Spleen (tissue), 7 donors: ENCODE measurements around the gene UTS2R.

Experiments used
- CTCF ChIP-seq, 11 experiments: fragments of 200-600 bp in 7 of 11; fragments of 450-650 bp in 4 of 11; sonication (generic) in 4 of 11; IDR thresholded peaks in 8 of 11; conservative IDR thresholded peaks in 3 of 11; 1 replicate in 7 of 11; 2 replicates in 4 of 11; pipeline versions ENCODE4 v1.4.0 to v1.8.0; 2016 to 2021; ENCODE audit warnings: antibody characterized with exemption in 11 of 11, inconsistent platforms in 4 of 11, mild to moderate bottlenecking in 1 of 11
- POLR2AphosphoS5 ChIP-seq, 3 donors: sonication (generic); formaldehyde crosslinking; IDR thresholded peaks; one replicate each; pipeline ENCODE4 v1.5.1; 2017; ENCODE audit warnings: antibody characterized with exemption in 3 of 3
- donor health status: DM: no; HTN: no; CAD: no; lungs with moderate emphysema.
- donor health status: DM: no; HTN: no; CAD: no.
- donor health status: DM: no; HTN: no; CAD: no.

GRCh38 chr17:82415336-82415735, 43.8 kb downstream of the UTS2R start:
- TF ChIP-seq CTCF (IDR thresholded peaks at IDR 0.05 in 8 of 11, conservative IDR thresholded peaks at IDR 0.05 in 3 of 11) = no peak
- TF ChIP-seq POLR2AphosphoS5 (IDR thresholded peaks at IDR 0.05) = no peak
